Suppressor macrophage (primary cell): ENCODE data around the gene INPP4B.

Source experiments
- DNase-seq, 4 experiments: peaks; one replicate each; pipeline ENCODE4 v3.0.0-alpha.2; 2020 to 2022

INPP4B gene

DNA sequence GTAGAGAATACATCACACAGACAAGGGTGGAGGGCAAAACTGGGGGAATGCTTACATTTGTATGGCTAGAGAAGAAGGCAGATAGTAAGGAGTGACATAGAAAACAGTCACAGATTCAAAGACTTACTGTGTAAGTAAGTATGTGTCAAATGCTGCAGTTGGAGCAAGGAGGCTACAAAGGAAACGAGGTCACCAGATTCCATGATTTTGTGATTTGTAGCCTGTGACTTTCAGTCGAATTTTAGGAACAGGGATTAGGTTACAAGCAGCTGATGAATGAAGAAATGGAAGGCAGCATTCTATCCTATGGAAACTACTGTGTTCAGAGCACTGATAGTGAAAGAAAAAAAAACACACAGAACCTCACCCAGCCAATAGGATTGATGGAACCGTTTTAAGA lies 801.8 kb downstream of the INPP4B start:
- no peak for DNase-seq

DNA sequence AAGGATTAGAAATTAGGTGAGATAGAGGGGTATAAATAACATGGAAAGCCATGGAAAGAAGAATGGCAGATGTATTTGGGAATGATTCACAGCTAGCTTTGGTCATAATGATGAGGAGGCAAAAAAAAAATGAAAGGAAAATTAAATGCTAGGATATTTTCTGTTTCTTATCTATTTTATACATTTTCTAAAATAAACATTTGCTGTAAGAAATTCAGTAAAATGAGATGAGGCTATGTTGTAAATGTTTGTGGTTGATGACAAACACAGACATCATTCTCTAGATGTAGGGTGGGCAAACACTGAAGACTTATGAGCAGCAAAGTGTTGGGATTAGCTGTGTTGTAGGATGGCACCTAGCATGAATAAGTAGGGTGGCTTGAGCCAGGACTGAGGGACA lies 802.6 kb downstream of the INPP4B start:
- no peak for DNase-seq

DNA sequence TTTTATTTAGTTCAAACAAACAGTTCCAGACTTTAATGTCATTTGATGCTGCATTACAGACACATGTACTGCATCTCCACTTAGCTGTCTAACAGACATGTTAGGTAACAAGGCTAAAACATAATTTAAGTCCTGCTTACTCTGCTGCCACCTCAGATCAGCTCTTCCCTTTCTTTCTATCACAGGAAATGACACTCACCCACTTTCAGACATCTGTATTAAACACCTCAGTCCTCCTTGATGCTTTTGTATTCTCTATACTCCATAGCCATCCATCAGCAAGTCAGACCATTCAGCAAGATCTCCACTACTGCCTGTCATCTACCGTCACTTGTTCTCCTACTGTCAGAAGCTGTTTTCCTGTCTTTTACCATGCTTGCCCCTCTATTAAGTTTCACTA lies 804.3 kb downstream of the INPP4B start:
- no peak for DNase-seq

DNA sequence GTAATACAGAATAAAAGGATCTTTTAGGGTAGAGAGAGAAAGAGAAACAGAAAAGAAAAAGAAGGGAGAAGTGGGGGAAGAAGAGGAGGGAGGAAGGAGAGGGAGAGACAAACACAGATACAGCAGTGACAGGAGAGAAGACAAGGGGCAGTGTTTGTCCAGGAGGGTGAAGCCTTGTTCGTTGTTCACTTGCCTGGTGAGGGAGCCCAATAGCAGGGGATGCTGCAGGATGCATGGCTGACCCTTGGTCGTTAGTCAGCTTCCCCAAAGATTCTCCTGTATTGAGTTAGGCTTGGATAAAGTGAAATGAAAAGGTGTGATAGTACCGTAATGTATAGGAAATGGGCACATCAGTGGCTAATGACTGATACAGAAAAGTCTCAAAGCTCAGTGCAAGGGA lies 806.1 kb downstream of the INPP4B start:
- DNase-seq = no peak

DNA sequence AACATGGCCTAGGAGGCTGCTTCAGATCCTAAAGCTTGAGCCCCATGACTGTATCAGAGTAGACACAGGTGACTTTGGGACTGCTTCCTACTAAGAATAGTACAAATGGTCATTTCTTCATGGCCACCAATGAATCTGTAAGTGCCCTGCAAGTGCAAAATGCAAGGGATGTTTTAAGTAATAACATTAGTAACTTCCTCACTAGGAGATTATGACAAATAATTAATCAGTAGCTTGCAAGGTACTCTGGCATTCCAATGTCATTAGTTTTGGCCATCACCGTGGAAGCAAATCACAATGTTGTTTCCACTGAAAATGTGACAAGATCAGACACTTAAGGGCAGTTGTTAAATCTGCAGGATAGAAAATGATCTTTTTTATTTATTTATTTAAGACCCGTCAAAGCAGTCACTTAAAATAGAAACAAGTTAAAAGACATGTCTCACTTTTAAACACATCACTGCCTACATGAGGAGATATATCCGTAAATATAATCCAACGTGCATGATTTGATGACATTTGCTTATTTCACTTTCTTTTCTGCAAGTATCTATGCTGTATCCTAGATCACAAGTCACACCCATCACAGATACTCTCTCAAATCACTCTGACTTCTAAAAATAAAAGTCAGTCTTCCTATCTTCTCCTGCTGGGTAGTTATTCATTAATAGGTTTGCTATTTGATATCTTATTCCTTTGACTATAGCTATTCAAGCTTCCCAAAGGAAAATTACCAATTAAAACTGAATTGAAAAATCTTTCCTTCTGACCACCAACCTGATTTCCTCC lies 809.1 kb downstream of the INPP4B start:
- no peak for DNase-seq

DNA sequence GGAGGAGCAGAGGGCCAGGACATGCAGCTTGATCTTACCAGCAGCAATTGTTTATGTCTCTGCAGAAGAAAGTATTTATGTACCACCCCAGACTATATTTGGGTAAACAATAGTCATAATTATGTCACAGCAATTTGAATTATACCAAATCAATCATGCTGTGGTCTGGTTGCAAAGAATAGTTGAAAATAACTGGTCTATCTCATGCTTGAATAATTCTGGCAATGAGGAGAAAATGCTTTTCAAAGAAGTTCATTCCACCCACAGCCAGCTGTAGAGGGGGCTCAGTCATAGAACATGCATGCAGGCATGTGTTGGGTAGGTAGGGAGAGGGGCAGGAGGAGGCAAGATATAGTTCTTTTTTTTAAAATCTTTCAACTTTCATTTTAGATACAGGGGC lies 810.5 kb downstream of the INPP4B start:
- DNase-seq = no peak

DNA sequence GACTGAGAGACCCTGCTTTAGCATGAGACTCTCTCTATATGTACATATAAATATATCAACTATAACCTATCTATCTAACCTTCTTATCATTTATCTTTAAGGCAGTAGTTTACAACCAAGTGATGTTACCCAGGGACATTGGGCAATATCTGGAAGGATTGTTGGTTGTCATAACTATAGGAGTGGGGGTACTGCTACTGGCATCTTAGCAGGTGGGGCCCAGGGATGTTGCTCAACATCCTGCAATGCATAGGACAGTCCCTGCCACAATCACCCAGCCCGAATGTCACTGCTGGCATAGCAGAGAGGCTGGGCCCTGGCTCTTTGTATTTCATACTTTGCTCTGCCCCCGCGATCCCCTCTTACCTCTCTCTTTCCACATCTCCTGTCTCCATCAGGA lies 812.0 kb downstream of the INPP4B start:
- no peak for DNase-seq

DNA sequence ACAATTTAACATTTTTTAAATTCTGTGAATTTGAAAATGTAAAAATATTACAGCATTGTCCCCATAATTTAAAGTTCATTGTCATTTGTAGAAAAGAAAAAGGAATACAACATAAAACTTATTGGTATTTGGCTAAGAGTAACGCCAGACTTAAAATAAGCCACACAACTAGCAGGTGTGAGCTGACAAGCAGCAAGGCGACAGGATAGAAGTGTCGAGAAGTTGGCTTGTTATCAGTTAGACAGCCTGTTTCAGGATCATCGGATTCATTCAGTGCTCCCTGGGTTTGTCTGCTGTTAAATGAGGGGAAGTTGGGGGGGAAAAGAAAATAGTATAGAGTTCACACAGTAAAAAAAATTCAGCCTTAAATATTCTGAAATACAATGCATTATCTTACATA lies 816.1 kb downstream of the INPP4B start:
- no peak for DNase-seq

DNA sequence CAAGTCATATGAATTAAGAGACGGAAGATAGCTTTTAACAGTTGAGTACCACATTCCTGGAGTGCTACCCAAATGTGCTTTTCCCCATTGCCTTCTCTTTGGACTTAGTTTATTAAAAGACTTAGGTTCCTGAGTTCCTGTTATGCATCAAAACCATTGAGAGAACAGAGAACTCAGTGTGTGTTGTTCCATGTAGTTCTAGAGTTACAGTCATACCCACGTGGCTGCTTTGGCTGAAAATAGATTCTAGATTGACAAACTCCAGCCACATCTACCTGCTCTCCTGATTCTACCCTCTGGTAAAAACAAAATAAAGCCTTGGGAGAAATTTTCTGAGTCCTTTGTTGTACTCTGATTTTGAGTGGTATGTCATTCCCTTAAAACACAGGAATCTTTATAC lies 824.3 kb downstream of the INPP4B start:
- no peak for DNase-seq

DNA sequence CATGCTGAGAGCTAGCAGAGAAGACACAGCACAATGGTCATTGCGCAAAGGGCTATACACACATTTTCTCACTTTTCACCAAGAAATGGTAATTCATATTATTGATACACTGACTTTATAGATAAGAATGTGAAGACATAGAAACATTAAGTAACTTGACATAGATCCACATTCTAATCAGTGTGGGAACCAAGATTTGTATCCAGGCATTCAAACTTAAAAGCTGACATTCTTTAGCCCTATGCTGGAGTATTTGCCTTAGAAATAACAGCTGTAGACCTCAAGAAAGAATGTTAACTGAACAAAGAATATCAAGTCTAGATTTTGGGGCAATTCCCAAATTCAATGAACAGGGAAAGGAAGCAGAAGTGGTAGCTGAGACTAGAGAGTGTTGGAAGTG lies 824.9 kb downstream of the INPP4B start:
- DNase-seq = no peak

DNA sequence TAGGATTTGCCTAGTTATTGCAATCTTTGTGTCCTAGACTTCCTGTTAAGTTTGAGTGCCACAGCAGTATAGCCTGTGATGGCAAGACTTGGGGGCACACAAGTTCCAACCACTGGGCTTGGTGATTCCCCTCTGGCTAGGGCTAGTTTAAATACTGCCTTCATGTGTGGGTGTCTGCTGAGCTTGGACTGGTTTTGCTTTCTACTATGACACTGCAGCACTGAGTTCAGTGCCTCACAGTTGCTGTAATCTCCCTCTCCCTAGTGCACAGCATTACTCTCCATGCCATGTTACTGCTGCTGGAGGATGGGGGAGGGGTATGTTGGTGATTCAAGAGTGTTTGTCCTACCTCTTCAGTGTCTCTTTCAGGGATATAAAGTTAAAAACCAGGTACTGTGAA lies 830.1 kb downstream of the INPP4B start:
- no peak for DNase-seq

DNA sequence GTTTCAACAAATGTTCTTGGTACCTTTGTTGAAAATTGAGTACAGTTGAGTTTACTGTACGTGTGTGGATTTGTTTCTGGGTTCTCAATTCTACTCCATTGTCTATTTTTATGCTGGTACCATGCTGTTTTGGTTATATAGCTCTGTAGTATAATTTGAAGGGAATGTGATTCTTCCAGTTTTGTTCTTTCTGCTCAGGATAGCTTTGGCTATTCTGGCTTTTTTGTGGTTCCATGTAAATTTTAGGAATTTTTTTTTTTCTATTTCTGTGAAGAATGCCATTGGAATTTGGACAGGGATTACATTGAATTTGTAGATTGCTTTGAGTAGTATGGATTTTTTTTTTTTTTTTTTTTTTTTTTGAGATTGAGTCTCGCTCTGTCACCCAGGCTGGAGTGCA lies 836.4 kb downstream of the INPP4B start:
- no peak for DNase-seq

DNA sequence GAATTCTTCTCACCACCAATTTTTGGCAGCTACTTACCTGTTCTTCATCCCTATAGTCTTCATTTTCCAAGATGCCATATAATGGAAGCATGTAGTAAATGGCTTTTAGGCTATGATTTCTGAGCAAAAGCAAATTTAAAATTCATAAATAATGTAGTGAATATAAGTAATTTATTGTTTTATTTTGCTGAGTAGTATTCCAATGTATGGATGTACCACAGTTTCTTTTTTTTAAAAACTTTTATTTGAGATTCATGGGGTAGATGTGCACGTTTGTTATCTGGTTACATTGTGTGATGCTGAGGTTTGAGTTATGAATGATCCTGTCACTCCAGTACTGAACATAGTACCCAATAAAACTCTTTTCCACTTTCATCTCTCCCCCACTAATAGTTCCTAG lies 840.6 kb downstream of the INPP4B start:
- no peak for DNase-seq

DNA sequence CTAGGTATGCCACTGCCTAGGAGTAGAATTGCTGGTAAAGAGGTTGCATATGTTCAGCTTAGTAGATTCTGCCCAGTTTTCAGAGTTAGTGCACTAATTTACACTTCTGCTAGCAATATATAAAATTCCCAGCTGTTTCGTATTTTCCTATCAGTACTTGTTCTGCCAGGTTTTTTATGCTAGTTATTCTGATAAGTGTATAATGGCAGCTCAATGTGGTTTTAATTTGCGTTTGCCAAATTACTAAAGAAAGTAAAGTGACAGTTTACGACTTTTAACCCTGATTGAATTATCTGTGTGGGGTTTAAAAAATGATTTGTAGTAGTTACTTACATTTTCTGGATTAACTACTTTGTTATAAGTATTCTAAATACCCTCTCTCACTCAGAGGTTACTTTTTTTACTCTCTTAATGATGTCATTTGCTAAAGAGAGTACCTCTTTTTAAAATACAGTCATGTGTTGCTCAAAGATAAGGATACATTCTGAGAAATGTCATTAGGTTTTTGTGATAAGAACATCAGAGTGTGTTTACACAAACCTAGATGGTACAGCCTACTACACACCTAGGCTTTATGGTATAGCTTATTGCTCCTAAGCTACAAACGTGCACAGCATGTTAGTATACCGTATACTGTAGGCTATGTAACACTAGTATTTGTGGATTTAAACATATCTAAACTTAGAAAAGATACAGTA lies 846.5 kb downstream of the INPP4B start:
- no peak for DNase-seq

DNA sequence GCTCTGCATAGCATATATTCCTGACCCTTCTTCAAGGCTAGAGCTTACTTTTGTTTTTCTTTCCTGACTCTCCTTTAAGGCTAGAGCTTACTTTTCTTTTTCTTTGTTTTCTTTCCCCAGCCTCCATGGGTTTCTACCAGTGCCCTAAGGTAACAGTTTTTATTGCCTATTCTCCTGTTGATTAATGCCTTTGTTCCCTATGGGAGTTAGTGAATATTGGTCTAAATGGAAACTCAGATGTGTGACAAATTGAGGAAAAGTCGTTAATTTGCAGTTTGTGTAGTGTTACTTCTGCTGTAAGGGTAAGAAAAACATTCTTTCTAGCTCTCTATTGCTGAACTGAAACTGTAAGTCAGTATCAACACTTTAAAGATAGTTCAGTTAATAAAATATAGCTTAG lies 851.0 kb downstream of the INPP4B start:
- no peak for DNase-seq

DNA sequence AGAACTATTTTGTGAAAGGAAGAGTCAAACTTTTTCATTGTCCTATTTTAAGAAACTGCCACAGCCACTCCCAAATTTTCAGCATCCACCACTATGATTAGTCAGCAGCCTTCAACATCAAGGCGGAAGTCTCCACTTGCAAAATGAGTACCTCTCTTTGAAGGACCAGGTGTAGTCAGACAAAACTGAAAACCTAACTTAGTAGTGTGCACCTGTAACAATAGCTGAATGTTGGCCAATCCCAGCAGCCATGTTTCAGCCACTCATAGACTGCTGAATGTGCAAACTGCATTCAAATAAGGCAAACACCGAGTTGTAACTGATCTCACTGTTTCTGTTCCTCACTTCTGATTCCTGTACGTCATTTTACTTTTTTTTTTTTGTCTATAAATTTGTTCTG lies 868.7 kb downstream of the INPP4B start:
- peak in 1 of 4 experiments; percentile 1 for DNase-seq
